Stimulated activated CD4-positive, alpha-beta T cell treated with anti-CD3 and anti-CD28 coated beads, Interleukin-15, amount 100 ng/mL, for 1 hour (primary cell): ENCODE results near the gene CLN5.
"Not testable (repeated sequence)": the region's sequence is repeated elsewhere in the genome, so short reads cannot be mapped to it uniquely, and the experiment has no call there.

Source experiments
- DNase-seq, 2 donors: peaks; one replicate each; pipeline ENCODE4 v3.0.0-alpha.2; 2020; ENCODE audit warnings: low read depth in 1 of 2, low spot score in 1 of 2

Gene CLN5

GRCh38 chr13:76991796-76992547, at the start of gene CLN5:
Gene CLN5 (plus strand): TSS chr13:76992081. CDS start chr13:76992099, 18 bp downstream.
- DNase-seq: peak; percentile 90

GRCh38 chr13:76942363-76942762, 49.5 kb upstream of the CLN5 start:
- no peak for DNase-seq

- DNase-seq: no peak
Measured at GRCh38 chr13:76943646-76944045, 48.2 kb upstream of the CLN5 start.

- DNase-seq: no peak
Measured at GRCh38 chr13:76944456-76944855, 47.4 kb upstream of the CLN5 start.

- DNase-seq: no peak
Measured at GRCh38 chr13:76948149-76948548, 43.7 kb upstream of the CLN5 start, which contains the start of gene ACOD1. Gene ACOD1 (plus strand): TSS chr13:76948511. CDS start chr13:76948559, 48 bp downstream.

GRCh38 chr13:76950101-76950500, 41.8 kb upstream of the CLN5 start:
- DNase-seq: no peak

- DNase-seq: no peak
Measured at GRCh38 chr13:76953968-76954367, 37.9 kb upstream of the CLN5 start.

- no peak for DNase-seq
Measured at GRCh38 chr13:76954538-76954937, 37.3 kb upstream of the CLN5 start.

- no peak for DNase-seq
Measured at GRCh38 chr13:76955193-76955592, 36.7 kb upstream of the CLN5 start.

GRCh38 chr13:76955661-76956060, 36.2 kb upstream of the CLN5 start:
- DNase-seq: no peak

- no peak for DNase-seq
Measured at GRCh38 chr13:76958841-76959432, 32.9 kb upstream of the CLN5 start.

- DNase-seq: not testable (repeated sequence)
Measured at GRCh38 chr13:76959734-76960133, 32.1 kb upstream of the CLN5 start.

GRCh38 chr13:76965759-76966421, 26.0 kb upstream of the CLN5 start:
- DNase-seq: no peak

- no peak for DNase-seq
Measured at GRCh38 chr13:76967031-76967430, 24.9 kb upstream of the CLN5 start.

GRCh38 chr13:76968041-76968440, 23.8 kb upstream of the CLN5 start:
- DNase-seq: no peak

- DNase-seq: no peak
Measured at GRCh38 chr13:76969488-76970365, 22.2 kb upstream of the CLN5 start.

- DNase-seq: no peak
Measured at GRCh38 chr13:76971215-76971614, 20.7 kb upstream of the CLN5 start.

- no peak for DNase-seq
Measured at GRCh38 chr13:76971851-76972829, 19.7 kb upstream of the CLN5 start.

- no peak for DNase-seq
Measured at GRCh38 chr13:76973920-76974617, 17.8 kb upstream of the CLN5 start.

- no peak for DNase-seq
Measured at GRCh38 chr13:76974618-76974975, 17.3 kb upstream of the CLN5 start.
